Skeletal muscle satellite cell (primary cell): ENCODE data around the gene CNFN.

Experiments used
- H3K27me3 ChIP-seq: 2 replicates; pipeline ENCODE4 v1.7.0; 2013; ENCODE audit warnings: low read length; ENCODE audit not compliant: control insufficient read depth, insufficient read depth
- H3K36me3 ChIP-seq: 2 replicates; pipeline ENCODE4 v1.7.0; 2013; ENCODE audit warnings: mild to moderate bottlenecking, control low read depth, low read length; ENCODE audit not compliant: insufficient read depth
- H3K4me1 ChIP-seq: 2 replicates; pipeline ENCODE4 v1.7.0; 2013; ENCODE audit warnings: low read length; ENCODE audit not compliant: control insufficient read depth, insufficient read depth
- H3K4me2 ChIP-seq: 2 replicates; pipeline ENCODE4 v1.7.0; 2013; ENCODE audit warnings: mild to moderate bottlenecking, low read length
- H3K4me3 ChIP-seq: 2 replicates; pipeline ENCODE4 v1.7.0; 2013; ENCODE audit warnings: low read length
- H3K9ac ChIP-seq: 2 replicates; pipeline ENCODE4 v1.7.0; 2013; ENCODE audit warnings: mild to moderate bottlenecking, low read depth, low read length, moderate library complexity
- H3K9me3 ChIP-seq: replicated peaks from 2 replicates; pipeline ENCODE4 v1.7.0; 2013; ENCODE audit warnings: mild to moderate bottlenecking, control low read depth, low read length

The CNFN gene

GRCh38 chr19:42356686-42357085 lies 33.4 kb downstream of the CNFN start:
- H3K4me2 ChIP-seq, result no peak overlapping the region
- no peaks in the 10 kb centered on the region for H3K9me3 ChIP-seq
- H3K36me3 ChIP-seq, result peaks cover 17% of the 10 kb centered on the region
- H3K4me1 ChIP-seq, result no peaks in the 10 kb centered on the region
- no peaks in the 10 kb centered on the region for H3K27me3 ChIP-seq
- no peak overlapping the region for H3K9ac ChIP-seq
- H3K4me3 ChIP-seq, result no peak overlapping the region

DNA sequence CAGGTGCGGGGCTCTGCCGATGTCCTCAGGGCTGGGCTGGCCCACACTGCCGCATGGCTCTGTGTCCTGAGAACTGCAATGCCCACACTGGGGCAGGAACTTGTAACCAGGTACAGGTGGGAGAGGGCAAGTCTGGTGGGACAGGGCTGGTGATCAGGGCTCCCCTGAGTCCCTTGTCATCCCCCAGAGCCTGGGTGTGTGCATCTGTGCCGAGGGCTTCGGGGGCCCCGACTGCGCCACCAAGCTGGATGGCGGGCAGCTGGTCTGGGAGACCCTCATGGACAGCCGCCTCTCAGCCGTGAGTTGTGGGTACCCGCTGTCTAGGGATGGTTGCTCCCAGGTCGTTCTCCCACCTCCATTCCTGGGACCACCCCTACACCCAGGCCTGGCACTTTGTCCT lies 34.2 kb downstream of the CNFN start:
- H3K4me3 ChIP-seq, result no peak overlapping the region

DNA sequence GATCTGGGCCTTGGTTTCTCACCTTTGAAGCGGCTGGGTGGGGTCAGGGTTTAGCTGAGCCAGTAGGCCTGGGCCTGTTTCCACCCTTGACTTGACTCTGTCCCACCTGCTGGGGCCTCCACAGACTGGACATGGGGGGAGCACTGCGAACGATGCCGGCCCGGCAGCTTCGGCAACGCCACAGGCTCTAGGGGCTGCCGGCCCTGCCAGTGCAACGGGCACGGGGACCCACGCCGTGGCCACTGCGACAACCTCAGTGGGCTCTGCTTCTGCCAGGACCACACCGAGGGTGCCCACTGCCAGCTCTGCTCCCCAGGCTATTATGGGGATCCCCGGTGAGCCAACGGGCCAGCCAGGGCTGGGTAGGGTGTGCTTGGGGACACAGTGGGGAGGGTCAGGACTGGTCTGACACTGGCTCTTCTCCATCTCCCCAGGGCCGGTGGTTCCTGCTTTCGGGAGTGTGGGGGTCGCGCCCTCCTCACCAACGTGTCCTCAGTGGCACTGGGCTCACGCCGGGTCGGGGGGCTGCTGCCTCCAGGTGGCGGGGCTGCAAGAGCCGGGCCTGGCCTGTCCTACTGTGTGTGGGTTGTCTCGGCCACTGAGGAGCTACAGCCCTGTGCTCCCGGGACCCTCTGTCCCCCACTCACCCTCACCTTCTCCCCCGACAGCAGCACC lies 36.6 kb downstream of the CNFN start:
- Histone ChIP-seq H3K4me2 (no peak overlapping the region), H3K4me1 (no peaks in the 10 kb centered on the region), H3K36me3 (peaks cover 24% of the 10 kb centered on the region), H3K27me3 (no peaks in the 10 kb centered on the region), H3K9me3 (no peaks in the 10 kb centered on the region), H3K4me3 (no peak overlapping the region), H3K9ac (no peak overlapping the region)

More for the DNA sequence above, 34.2 kb downstream of the CNFN start:
- H3K9me3 ChIP-seq, result no peaks in the 10 kb centered on the region
- H3K36me3 ChIP-seq, result peaks cover 17% of the 10 kb centered on the region
- H3K9ac ChIP-seq, result no peak overlapping the region
- no peak overlapping the region for H3K4me2 ChIP-seq
- no peaks in the 10 kb centered on the region for H3K4me1 ChIP-seq
- H3K27me3 ChIP-seq, result no peaks in the 10 kb centered on the region

DNA sequence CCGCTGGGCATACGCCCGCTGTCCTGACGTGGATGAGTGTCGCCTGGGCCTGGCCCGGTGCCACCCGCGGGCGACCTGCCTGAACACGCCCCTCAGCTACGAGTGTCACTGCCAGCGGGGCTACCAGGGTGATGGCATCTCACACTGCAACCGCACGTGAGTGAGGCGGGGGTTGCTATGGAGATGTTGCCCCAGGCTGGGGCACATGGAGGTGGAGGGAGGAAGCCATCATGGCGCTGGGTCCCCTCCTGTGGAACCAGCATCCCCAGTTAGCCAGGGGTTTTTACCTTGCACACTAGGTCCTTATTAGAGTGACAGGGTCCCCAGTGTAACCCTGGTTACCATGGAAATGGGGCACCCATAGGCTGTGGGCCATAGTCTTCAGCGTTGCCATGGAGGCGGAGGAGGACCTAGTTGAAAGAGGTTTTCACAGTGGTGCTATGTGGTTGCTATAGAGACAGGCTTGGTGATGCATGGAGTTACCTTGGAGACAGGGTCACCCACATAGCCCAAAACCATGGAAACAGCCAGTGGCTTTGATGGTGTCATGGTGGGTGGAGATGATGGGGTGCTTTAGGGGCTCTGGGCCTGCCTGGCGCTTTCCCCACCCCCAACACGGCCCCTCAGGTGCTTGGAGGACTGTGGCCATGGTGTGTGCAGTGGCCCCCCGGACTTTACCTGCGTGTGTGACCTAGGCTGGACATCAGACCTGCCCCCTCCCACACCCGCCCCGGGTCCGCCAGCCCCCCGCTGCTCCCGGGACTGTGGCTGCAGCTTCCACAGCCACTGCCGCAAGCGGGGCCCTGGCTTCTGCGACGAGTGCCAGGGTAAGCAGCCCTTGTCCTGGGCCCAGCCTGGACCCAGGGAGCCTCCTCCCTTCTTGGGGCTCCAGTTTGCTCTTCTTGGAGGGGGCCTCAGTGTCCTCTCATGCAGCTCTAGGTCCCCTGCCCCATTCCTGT lies 37.5 kb downstream of the CNFN start:
- Histone ChIP-seq H3K4me2 (no peak overlapping the region), H3K4me1 (no peaks in the 10 kb centered on the region), H3K9ac (no peak overlapping the region), H3K9me3 (no peaks in the 10 kb centered on the region), H3K27me3 (no peaks in the 10 kb centered on the region), H3K4me3 (no peak overlapping the region), H3K36me3 (peaks cover 29% of the 10 kb centered on the region)

DNA sequence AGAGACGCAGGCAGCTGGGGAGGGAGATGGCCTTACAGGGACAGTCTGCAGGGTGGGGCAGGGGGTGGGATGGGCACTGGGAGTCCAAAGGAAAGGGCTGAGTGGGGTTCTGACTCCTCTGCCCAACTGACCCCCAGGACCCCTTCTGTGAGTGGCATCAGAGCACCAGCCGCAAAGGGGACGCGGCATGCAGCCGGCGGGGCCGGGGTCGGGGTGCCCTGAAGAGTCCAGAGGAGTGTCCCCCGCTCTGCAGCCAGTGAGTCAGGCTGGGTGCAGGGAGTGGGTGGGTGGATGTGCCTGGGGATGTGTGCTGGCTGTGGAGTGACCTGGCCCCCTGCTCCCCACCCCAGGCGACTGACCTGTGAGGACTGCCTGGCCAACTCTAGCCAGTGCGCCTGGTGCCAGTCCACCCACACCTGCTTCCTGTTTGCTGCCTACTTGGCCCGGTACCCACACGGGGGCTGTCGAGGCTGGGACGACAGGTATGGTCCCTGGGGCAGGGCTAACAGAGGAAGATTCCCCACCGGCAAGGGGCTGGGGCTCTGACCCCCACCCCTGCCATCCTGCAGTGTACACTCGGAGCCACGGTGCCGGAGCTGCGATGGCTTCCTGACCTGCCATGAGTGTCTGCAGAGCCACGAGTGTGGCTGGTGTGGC lies 38.9 kb downstream of the CNFN start:
- no peaks in the 10 kb centered on the region for H3K27me3 ChIP-seq
- no peak overlapping the region for H3K4me3 ChIP-seq
- no peak overlapping the region for H3K9ac ChIP-seq
- H3K36me3 ChIP-seq, result peaks cover 24% of the 10 kb centered on the region
- H3K4me2 ChIP-seq, result no peak overlapping the region
- H3K9me3 ChIP-seq, result no peaks in the 10 kb centered on the region
- H3K4me1 ChIP-seq, result no peaks in the 10 kb centered on the region

GRCh38 chr19:42350417-42350816 lies 39.7 kb downstream of the CNFN start:
- peaks cover under 1% of the 10 kb centered on the region for H3K4me1 ChIP-seq
- H3K4me3 ChIP-seq, result no peak overlapping the region
- no peaks in the 10 kb centered on the region for H3K9me3 ChIP-seq
- no peaks in the 10 kb centered on the region for H3K27me3 ChIP-seq
- no peak overlapping the region for H3K4me2 ChIP-seq
- H3K9ac ChIP-seq, result no peak overlapping the region
- H3K36me3 ChIP-seq, result peaks cover 18% of the 10 kb centered on the region

DNA sequence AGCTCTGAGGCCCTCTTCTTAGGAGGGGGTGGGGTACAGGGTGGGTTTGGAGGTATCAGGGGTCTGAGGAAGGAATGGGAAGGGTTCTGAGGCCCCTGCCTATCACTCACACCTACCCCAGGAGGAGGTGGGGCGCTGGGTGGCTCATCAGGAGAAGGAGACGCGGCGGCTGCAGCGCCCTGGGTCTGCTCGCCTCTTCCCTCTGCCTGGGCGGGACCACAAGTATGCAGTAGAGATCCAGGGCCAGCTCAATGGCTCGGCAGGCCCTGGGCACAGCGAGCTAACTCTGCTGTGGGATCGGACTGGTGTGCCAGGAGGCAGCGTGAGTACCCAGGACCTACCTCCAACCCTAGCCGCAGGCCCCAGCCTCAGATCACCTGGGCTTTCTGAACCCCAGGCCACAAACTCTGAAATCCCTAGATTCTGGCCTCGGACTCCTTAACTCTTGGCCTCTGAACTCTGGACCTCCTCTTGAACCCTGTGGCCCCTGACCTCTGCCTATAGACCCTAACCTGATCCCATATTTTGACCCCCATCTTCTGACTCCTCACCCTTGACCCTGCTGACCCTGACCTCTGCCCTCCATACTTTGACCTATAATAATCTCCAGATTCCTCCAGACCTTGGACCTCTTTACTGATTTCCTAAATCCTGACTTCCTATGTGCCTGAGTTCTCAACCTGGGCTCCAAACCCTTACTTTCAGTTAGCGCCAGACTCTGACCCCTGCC lies 40.6 kb downstream of the CNFN start:
- Histone ChIP-seq H3K9me3 (no peaks in the 10 kb centered on the region), H3K36me3 (peaks cover 16% of the 10 kb centered on the region), H3K9ac (no peak overlapping the region), H3K4me1 (peaks cover 3% of the 10 kb centered on the region), H3K4me3 (no peak overlapping the region), H3K4me2 (no peak overlapping the region), H3K27me3 (no peaks in the 10 kb centered on the region)

DNA sequence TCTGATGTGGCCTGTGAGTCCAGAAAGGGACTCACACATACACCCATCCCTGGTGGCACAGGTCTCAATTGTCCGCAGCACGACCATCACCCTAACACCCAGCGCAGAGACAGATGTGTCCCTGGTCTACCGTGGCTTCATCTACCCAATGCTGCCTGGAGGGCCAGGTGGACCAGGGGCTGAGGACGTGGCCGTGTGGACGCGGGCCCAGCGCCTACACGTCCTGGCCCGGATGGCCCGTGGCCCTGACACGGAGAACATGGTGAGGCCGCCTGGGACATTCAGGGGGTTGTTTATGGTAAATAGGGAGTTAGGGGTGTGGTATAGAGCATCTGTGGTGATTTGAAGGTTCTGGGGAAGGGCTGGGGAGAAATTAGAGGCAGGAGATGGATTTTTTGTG lies 41.9 kb downstream of the CNFN start:
- no peaks in the 10 kb centered on the region for H3K9me3 ChIP-seq
- H3K4me2 ChIP-seq, result no peak overlapping the region
- no peaks in the 10 kb centered on the region for H3K27me3 ChIP-seq
- peaks cover 3% of the 10 kb centered on the region for H3K4me1 ChIP-seq
- no peak overlapping the region for H3K4me3 ChIP-seq
- peaks cover 13% of the 10 kb centered on the region for H3K36me3 ChIP-seq
- no peak overlapping the region for H3K9ac ChIP-seq

DNA sequence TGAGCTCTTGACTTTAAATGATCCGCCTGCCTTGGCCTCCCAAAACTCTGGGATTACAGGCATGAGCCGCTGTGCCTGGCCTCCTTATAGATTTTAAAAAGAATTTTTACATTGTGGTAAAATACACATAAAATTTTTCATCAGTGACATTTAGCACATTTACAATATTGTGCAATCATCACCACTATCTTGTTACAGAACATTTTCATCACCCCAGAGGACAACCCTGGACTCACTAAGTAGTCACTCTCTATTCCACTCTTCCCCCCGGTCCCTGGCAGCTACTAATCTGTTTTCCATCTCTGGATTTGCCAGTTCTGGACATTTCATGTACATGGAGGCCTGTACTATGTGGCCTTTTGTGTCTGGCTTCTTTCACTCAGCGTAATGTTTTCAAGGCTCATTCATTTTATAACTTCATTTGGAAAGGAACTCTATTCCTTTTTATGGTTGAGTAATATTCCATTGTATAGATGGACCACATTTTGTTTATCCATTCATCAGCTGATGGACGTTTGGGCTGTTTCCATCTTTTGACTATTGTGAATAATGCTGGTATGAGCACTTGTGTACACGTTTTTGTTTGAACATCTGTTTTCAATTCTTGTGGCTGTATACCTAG lies 44.8 kb downstream of the CNFN start:
- Histone ChIP-seq H3K4me2 (no peak overlapping the region), H3K9ac (no peak overlapping the region), H3K27me3 (no peaks in the 10 kb centered on the region), H3K9me3 (no peaks in the 10 kb centered on the region), H3K36me3 (peaks cover 16% of the 10 kb centered on the region), H3K4me1 (peaks cover 3% of the 10 kb centered on the region), H3K4me3 (no peak overlapping the region)

GRCh38 chr19:42344336-42344893 lies 45.7 kb downstream of the CNFN start:
- Histone ChIP-seq H3K27me3 (no peaks in the 10 kb centered on the region), H3K4me3 (no peak overlapping the region), H3K9me3 (no peaks in the 10 kb centered on the region), H3K36me3 (peaks cover 11% of the 10 kb centered on the region), H3K4me2 (no peak overlapping the region), H3K9ac (no peak overlapping the region), H3K4me1 (peaks cover 3% of the 10 kb centered on the region)
